Middle frontal gyrus (tissue), 1 donor: ENCODE data around the gene DTL.
"Not testable (repeated sequence)": the region's sequence is repeated elsewhere in the genome, so short reads cannot be mapped to it uniquely, and the experiment has no call there.

Experiments
- DNase-seq: peaks from one replicate; pipeline ENCODE4 v3.0.0-alpha.2; 2015; ENCODE audit warnings: low spot score; ENCODE audit errors: extremely low spot score

DTL gene, protein sequence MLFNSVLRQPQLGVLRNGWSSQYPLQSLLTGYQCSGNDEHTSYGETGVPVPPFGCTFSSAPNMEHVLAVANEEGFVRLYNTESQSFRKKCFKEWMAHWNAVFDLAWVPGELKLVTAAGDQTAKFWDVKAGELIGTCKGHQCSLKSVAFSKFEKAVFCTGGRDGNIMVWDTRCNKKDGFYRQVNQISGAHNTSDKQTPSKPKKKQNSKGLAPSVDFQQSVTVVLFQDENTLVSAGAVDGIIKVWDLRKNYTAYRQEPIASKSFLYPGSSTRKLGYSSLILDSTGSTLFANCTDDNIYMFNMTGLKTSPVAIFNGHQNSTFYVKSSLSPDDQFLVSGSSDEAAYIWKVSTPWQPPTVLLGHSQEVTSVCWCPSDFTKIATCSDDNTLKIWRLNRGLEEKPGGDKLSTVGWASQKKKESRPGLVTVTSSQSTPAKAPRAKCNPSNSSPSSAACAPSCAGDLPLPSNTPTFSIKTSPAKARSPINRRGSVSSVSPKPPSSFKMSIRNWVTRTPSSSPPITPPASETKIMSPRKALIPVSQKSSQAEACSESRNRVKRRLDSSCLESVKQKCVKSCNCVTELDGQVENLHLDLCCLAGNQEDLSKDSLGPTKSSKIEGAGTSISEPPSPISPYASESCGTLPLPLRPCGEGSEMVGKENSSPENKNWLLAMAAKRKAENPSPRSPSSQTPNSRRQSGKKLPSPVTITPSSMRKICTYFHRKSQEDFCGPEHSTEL

DNA sequence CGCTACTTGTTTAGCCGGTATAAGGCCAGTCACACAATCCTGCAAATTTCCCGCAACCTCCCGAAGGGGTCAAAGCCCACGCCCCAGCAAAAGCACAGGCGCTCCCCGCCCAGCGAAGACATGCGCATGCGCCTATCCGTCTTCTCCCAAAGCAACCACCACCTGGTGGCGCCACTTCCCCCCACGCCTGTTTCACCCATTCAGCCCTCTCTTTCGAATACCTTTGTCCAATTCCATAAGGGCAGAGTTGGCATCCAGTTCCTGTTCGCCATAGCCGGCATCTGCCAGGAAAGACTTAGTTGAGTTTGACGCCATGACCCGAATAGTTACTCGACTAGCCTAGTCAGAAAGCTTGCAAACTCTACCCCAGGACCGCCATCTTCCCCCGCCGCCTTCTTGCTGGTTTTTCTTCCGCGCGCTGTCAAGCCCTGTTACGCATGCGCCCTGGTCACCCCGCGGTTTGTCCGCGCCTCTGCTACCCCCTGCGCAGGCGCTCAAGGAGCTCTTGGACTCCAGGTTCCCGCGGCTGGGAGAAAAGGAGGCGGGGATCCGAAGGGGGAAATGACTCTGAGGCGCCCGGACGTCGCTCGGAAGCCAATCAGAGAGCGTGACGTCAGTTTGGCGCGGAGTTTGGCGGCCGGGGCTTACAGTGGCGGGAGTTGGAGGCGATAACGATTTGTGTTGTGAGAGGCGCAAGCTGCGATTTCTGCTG, at the start of gene DTL, which contains the start of gene INTS7:
Gene DTL (plus strand): TSS at position 626 of the 712 bp plus-strand sequence. CDS start 143 bp downstream, outside the sequence.
Gene INTS7 (minus strand): TSS at position 435 of the 712 bp plus-strand sequence. CDS start 120 bp downstream, at position 315.
- peak; percentile 99 for DNase-seq

DNA sequence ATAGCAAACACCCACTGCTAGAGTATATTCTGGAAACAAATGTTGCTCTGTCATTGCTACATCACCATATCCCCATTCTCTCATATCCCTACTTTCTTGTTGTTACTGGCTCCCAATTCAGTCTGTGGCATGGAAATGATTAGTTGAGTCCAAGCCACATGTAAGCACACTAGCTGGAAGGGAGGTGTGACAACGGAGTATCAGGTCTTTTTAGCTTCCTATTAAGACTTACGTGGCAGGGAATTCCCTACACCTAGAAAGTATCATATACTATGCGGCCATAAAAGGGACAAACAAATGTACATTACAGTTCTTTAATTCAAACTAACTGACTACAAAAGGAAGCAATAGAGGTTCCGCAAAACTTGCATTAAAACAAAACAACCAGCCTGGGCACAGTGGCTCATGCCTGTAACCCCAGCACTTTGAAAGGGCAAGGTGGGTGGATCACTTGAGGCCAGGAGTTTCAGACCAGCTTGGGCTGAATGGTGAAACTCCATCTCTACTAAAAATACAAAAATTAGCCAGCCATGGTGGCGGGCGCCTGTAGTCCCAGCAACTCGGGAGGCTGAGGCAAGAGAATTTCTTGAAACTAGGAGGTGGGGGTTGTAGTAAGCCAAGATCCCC, 48.8 kb upstream of the DTL start:
- no peak for DNase-seq

DNA sequence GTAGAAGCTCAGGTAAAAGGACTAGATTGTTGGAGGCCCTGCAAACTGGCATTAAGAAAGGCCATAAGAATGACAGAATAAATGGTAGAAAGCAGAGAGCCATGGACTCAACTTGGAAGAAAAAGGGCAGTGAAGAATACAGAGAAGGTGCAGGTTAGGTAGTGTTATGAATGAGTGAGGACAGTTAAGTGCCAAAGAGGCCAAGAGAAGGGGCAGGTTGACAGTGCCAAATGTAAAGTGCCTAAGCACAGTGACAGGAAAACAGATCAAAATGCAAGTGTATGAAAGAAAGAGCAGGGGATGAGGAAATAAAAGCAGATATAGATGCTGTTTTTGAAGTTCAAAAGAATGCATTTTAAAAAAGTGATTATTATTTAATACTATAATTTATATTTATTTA, 43.9 kb upstream of the DTL start:
- DNase-seq: no peak

DNA sequence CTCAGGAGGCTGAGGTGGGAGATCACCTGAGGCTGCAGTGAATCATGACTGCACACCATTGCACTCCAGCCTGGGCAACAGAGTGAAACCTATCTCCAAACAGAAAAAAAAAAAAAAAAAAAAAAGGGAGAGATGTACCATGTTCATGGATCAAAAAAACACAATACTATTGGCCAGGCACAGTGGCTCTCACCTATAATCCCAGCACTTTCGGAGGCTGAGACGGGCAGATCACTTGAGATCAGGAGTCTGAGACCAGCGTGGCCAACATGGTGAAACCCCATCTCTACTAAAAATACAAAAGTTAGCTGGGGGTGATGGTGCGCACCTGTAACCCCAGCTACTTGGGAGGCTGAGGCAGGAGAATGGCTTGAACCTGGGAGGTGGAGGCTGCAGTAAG, 38.1 kb upstream of the DTL start:
- not testable (repeated sequence) for DNase-seq

DNA sequence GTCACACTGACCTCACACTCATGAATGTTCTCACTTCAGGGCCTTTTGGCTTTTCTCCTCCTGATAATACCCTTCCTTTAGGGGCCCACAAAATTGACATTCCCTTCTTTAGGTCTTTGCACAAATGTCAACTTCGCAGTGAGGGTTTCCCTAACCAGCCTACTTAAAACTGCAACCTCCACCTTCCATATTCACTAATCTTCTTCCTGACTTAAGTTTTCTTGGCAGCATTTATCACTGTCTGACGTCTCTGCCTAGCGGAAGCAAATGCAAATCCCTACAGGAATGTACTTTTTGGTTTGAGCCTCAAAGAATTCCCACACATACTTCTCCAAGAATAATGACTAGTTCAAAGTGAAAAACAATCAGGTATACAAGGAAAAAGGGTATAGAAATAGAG, 33.0 kb upstream of the DTL start:
- DNase-seq: no peak

DNA sequence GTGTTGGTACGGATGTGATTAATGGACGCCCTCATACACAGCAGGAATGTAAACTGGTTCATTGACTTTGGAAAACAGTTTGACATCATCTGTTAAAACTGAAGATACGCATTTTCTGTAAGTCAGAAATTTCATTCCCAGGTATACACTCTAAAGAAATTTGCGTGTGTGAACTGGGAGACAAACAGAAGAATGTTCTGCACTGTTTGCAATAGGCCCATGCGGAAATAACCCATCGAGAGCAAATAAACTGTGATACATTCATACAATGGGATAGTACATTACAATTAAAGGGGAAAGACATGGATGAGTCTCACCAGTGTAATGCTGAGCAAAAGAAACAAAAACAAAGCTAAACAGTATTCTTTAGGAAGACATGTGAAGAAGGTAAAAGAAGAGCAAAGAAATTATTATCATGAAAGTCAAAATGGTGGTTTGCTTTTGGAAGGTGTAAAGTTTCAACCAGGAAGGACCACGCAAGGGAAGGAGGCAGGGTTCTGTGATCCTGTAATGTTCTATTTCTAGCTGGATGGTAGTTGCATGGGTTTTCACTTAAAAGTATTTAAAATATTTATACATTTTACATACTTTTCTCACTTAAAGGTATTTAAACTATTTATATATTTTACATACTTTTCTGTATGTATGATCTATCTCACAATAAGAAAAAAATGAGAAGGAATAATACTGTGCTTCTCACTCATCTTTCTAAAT, 30.5 kb upstream of the DTL start:
- DNase-seq: no peak

DNA sequence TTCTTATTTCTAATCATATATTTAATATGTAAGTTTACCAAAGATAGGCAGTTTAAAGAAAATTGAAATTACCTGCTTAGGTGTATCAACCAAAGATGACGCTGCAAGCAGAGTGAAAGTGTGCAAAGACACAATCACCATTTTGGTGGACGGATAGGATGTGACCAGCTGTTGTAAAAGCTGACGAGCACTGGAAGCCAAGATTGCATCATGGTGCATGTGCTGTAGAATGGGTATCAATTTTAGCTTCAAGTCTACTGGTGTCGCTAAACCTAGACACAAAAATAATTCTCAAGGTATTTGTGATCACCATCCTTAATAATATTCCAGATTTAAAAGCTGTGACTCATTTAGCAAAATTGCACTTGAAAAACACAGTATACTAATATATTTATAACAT, 28.4 kb upstream of the DTL start:
- no peak for DNase-seq

DNA sequence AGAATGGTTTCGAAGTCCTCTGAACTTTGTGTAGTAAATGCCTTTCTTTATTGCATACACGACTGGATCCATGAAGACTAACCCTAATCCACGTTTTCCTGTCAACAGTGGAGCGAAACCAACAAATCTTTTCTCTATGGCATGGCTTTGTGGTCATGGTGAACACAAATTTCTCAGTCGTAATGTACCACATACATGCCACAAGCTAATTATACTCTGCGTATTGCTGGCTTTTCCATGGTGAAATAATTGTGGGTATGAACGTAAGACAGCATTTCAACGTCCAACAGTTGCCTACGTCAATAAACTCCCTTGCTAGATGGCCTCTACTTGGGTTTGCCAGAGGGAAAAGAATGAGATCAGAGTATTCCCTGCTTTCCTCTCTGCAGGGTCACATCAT, 27.7 kb upstream of the DTL start:
- no peak for DNase-seq

DNA sequence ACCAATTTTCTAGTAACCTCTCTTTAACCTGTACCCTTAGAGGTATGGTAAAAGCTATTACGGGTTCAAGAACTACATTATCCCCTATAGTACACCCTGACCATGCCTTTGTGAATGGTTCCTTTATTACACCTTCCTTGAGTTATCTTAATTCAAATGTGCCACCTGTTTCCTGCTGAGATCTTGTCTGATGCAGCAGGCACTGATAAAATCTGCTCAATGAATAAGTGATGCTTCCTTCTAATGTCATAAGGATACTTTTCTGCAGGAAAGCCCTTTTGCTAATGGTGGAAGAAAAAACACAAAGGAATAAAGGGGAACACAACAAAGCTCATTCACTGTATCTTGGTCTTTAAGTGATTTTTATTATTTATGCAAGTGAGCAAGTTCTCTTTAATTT, 26.0 kb upstream of the DTL start:
- DNase-seq: no peak

DNA sequence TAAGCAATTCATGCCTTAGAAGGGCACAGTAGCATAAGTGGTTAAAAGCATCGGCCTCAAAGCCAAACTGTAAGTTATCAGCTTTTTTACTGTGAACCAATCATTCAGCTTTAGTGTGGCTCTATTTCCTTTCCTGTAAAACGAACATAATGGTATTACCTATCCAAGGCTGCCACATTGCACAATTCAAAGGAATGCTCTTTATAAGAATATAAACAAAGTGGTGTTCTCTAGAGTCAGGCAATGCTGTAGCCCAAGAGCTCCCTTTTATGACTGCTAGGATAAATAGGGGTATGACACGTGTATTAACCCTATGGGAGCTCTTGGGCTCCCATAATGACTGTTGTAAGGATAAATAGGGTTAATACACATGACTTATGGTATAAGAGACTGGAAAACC, 25.5 kb upstream of the DTL start:
- no peak for DNase-seq

DNA sequence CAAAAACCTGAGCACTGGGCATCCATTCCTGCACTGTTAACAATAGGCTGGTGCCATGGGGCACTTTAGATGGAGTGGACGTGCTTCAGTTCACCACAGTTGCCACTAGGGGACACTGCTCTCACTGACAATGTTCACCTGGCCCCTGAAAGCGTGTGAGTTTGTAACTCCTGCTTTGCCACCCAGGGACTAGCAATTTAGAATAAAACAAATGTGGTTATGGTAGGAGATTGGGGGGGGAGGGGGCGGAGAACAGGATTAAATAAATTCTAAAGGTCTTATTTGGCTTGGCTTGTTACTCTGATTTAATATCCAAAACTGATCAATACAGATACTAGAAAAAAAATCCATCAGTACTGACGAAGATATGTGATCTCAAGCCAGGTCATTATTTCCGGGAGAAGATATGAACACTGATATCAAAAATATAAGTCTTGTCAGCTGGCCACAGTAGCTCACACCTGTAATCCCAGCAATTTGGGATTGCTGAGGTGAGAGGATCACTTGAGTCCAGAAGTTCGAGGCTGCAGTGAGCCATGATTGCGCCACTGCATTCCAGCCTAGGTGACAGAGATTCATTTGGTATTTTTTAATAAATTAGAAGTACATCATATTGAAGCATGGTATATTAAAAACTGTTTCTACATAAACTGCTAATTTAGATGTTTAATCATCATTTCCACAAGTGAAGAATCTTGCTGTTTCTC, 23.4 kb upstream of the DTL start:
- DNase-seq: peak; percentile 39

DNA sequence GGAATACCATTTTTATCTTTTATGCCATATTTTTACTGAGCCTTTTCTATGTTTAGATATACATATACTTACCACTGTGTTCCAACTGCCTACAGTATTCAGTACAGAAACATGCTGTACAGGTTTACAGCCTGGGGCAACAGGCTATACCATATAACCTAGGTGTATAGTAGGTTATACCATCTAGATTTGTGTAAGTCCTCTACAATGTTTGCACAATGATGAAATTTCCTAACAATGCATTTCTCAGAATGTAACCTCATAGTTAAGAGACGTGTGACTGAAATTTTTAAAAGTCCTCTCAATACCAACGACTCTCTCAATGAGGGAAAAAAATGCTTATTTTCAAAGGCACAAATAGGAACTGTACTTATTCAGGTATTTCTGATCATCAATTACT, 21.9 kb upstream of the DTL start:
- no peak for DNase-seq

DNA sequence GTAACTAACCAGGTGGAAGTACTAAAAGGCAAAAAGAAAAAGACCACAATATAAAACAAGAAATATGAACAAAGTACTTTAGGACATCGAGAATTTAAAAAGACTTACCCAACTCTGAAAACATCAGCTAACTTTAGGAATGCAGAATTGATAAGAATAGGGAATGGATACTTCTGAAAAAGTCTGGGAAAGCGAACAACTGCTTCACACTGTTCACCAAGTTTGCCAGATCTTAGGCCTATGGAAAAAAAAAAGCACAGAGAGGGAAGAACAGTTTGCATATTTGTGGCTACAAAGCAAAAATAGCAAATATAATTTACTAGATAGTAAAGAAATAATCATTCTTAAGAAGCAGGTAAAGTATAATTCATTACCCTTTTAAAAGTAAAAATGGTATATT, 14.6 kb upstream of the DTL start:
- no peak for DNase-seq

DNA sequence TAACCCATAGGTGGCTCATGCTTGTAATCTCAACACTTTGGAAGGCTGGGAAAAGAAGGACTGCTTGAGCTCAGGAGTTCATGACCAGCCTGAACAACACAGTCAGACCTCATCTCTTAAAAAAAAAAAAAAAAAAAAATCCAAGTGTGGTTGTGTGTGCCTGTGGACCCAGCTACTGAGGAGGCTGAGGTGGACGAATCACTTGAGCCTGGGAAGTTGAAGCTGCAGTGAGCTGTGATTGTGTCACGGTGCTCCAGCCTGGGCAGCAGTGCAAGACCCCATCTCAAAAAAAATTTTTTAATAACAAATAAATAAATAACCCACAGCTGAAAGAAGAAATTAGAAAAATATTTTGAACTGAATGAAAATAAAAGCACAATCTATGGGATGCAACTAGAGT, 14.0 kb upstream of the DTL start:
- DNase-seq: no peak

DNA sequence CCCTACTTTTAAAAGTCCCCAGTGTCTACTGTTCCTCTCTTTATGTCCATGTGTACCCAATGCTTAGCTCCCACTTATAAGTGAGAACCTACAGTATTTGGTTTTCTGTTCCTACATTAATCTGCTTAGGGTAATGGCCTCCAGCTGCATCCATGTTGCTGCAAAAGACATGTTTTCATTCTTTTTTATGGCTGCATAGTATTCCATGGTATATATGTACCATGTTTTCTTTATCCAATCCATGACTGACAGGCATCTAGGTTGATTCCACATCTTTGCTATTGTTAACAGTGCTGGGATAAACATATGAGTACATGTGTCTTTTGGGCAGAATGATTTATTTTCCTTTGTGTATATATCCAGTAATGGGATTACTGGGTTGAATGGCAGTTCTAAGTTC, 12.6 kb upstream of the DTL start:
- DNase-seq: not testable (repeated sequence)

DNA sequence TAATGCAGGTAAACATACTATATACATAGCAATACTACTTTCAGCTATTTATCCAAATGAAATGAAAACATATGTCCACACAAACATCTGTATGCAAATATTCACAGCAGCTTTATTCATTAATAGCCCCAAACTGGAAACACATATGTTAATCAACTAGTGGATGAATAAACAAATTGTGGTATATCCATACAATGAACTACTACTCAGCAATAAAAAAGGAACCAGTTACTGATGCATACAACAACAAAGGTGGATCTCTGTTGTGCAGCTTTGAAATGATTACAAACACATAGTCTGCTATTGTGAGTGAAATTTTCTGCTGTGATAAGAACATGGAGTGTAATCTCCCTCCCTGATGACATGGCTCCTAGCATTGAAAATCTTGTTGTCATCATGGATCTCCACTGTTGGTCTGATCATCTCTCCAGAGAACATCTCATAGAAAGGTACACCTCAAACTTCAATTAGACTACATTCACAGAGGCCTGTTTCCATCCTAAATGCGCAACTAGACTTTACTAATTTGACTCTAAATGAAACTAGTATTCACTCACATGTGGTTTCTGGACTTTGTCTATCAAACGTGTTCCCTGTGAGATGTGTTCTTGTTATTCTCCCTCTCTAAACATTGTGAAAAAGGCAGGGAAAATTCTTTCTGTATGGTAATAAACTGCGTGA, 10.9 kb upstream of the DTL start:
- DNase-seq: no peak

DNA sequence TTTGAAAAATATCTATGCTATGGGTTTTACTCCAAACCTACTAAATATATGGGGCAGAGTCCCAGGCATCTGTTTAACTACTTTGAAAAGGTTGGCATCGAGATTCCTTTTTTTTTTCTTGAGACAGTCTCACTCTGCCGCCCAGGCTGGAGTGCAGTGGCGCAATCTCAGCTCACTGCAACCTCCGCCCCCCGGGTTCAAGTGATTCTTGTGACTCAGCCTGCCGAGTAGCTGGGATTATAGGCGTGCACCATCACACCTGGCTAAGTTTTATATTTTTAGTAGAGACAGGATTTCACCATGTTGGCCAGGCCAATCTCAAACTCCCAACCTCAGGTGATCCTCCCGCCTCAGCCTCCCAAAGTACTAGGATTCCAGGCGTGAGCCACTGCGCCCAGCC, 7.8 kb upstream of the DTL start:
- not testable (repeated sequence) for DNase-seq

DNA sequence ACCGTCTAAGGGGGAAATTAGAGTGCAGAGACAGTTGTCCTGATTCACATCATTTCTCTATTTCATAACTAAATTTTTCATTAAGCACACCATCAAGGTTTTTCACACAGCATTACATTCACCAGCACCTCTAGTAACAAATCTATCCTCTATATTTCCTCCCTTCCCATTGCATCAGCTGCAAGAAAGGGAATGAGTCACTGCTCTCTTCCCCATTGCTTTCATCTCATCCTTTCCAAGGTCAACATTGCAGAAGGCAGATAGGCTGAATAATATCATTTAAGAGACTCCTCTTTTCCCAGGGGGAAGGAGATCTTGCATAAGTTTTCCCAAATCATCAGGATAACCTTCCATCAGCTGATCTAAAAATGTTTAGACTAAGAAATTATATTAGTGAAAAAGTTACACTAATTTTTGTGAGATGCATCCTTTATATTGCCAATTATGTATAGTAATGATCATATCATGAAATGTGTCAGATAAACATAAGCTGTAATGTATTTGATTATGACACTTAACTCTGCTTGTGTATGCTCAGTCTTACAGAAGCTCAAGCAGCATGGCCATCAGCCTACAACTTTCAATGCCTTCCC, 4.5 kb upstream of the DTL start:
- no peak for DNase-seq

DNA sequence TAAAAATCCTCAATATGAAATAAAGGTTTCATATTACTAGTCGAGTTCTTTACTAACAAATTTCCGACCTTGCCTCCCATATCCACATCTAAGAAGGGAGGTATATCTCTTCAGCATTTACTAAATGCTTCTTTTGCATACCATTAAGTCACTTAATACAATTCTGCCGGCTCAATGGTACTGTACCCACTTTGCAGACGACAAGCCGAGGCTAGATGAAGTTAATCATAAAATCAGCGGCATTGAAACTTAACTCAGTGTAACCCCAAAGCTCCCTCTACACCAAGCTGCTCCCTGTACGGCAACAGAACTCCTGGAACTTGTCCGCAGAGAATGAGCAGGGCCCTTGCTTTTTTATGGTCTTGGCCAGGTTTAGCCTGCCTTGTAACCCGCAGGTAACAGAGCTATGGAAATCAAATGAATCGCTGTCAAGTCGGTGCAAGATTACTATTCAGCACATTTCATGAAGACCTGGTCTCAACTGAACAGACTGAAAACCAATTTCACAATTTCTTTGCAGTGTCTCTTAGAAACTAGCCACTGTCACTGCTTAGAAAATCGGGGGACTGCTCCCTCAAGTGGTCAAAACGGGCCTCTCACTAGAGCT, 929 bp upstream of the DTL start:
- no peak for DNase-seq
